Neuronal stem cell (in vitro differentiated cells): ENCODE measurements around the gene CKLF.
A peak's percentile ranks its signal among the peaks of the same experiment; 100 is the strongest.

Experiments used
- DNase-seq: peaks from one replicate; pipeline ENCODE4 v3.0.0-alpha.2; 2013; ENCODE audit warnings: low spot score
- H2AFZ ChIP-seq: one replicate; pipeline ENCODE4 v1.6.1; 2013; ENCODE audit warnings: mild to moderate bottlenecking, low read length, inconsistent platforms
- H2AK5ac ChIP-seq: 2 replicates; pipeline ENCODE4 v1.6.1; 2013; ENCODE audit warnings: low read depth, mild to moderate bottlenecking, inconsistent platforms, low read length, moderate library complexity, mixed read lengths
- H2BK120ac ChIP-seq: 2 replicates; pipeline ENCODE4 v1.6.1; 2013; ENCODE audit warnings: low read depth, mild to moderate bottlenecking, inconsistent platforms, low read length, moderate library complexity, mixed read lengths
- H2BK12ac ChIP-seq: one replicate; pipeline ENCODE4 v1.6.1; 2013; ENCODE audit warnings: low read length, inconsistent platforms
- H2BK15ac ChIP-seq: 2 replicates; pipeline ENCODE4 v1.6.1; 2013; ENCODE audit warnings: mild to moderate bottlenecking, low read length, inconsistent platforms, mixed read lengths
- H2BK5ac ChIP-seq: one replicate; pipeline ENCODE4 v1.6.1; 2013; ENCODE audit warnings: inconsistent platforms, mild to moderate bottlenecking, low read length, moderate library complexity
- H3K14ac ChIP-seq: one replicate; pipeline ENCODE4 v1.6.1; 2013; ENCODE audit warnings: low read length, inconsistent platforms
- H3K18ac ChIP-seq: 2 replicates; pipeline ENCODE4 v1.6.1; 2013; ENCODE audit warnings: low read length, inconsistent platforms
- H3K23ac ChIP-seq: 2 replicates; pipeline ENCODE4 v1.6.1; 2013; ENCODE audit warnings: low read depth, mild to moderate bottlenecking, mixed read lengths, low read length, inconsistent platforms; ENCODE audit not compliant: poor library complexity
- H3K27ac ChIP-seq: replicated peaks from 3 replicates; pipeline ENCODE4 v1.5.1; 2013; ENCODE audit warnings: low read length, inconsistent platforms
- H3K27me3 ChIP-seq, 3 experiments: 2 replicates each; pipeline ENCODE4 v1.6.1; 2013; ENCODE audit warnings: low read length in 3 of 3, mild to moderate bottlenecking in 2 of 3, inconsistent platforms in 1 of 3, low read depth in 1 of 3, mixed read lengths in 1 of 3, moderate library complexity in 1 of 3; ENCODE audit not compliant: control insufficient read depth in 3 of 3, insufficient read depth in 3 of 3
- H3K36me3 ChIP-seq, 2 donors: replicated peaks in 1 of 2; 2 replicates each; pipeline ENCODE4 v1.6.1; 2013; ENCODE audit warnings: low read length in 2 of 2; ENCODE audit not compliant: control insufficient read depth in 2 of 2, insufficient read depth in 2 of 2
- H3K4ac ChIP-seq: 2 replicates; pipeline ENCODE4 v1.6.1; 2013; ENCODE audit warnings: inconsistent platforms, mild to moderate bottlenecking, low read length, moderate library complexity
- H3K4me1 ChIP-seq, 2 donors: 1 replicate in 1 of 2; 2 replicates in 1 of 2; pipeline ENCODE4 v1.6.1; 2013; ENCODE audit warnings: low read length in 2 of 2, low read depth in 1 of 2; ENCODE audit not compliant: control insufficient read depth in 2 of 2, insufficient read depth in 1 of 2
- H3K4me2 ChIP-seq: one replicate; pipeline ENCODE4 v1.6.1; 2013; ENCODE audit warnings: mild to moderate bottlenecking, low read length, inconsistent platforms; ENCODE audit not compliant: insufficient read depth, poor library complexity, severe bottlenecking
- H3K4me3 ChIP-seq, 2 donors: 2 replicates each; pipeline ENCODE4 v1.5.1; 2013; ENCODE audit warnings: low read length in 2 of 2, mild to moderate bottlenecking in 2 of 2, inconsistent platforms in 1 of 2, moderate library complexity in 1 of 2
- H3K79me1 ChIP-seq: one replicate; pipeline ENCODE4 v1.6.1; 2013; ENCODE audit warnings: low read depth, mild to moderate bottlenecking, inconsistent platforms, low read length, moderate library complexity
- H3K9ac ChIP-seq: one replicate; pipeline ENCODE4 v1.6.1; 2013; ENCODE audit warnings: mild to moderate bottlenecking, low read depth, low read length, inconsistent platforms; ENCODE audit not compliant: poor library complexity
- H3K9me3 ChIP-seq, 2 donors: replicated peaks in 1 of 2; 2 replicates each; pipeline versions ENCODE3 to v1.6.1; 2013; ENCODE audit warnings: low read length in 2 of 2, mild to moderate bottlenecking in 2 of 2, inconsistent platforms in 1 of 2, low read depth in 1 of 2, mixed read lengths in 1 of 2, moderate library complexity in 1 of 2; ENCODE audit not compliant: control insufficient read depth in 2 of 2, insufficient read depth in 1 of 2
- H4K8ac ChIP-seq: one replicate; pipeline ENCODE4 v1.6.1; 2013; ENCODE audit warnings: low read depth, mild to moderate bottlenecking, inconsistent platforms, low read length, moderate library complexity
- H4K91ac ChIP-seq: one replicate; pipeline ENCODE4 v1.6.1; 2013; ENCODE audit warnings: low read length, low read depth, mild to moderate bottlenecking, inconsistent platforms; ENCODE audit not compliant: poor library complexity
- WGBS, 2 donors: extraction: QIAGEN DNeasy Blood & Tissue Kit; methylation state at CpG; one replicate each; pipeline ENCODE4 v1.1.7; 2013; ENCODE audit warnings: missing lambda C conversion rate in 2 of 2, mixed read lengths in 1 of 2; ENCODE audit not compliant: insufficient read length in 2 of 2, insufficient replicate concordance in 1 of 2; ENCODE audit errors: extremely low coverage in 2 of 2; 5-methylcytosine and 5-hydroxymethylcytosine counted together

The CKLF gene

DNA sequence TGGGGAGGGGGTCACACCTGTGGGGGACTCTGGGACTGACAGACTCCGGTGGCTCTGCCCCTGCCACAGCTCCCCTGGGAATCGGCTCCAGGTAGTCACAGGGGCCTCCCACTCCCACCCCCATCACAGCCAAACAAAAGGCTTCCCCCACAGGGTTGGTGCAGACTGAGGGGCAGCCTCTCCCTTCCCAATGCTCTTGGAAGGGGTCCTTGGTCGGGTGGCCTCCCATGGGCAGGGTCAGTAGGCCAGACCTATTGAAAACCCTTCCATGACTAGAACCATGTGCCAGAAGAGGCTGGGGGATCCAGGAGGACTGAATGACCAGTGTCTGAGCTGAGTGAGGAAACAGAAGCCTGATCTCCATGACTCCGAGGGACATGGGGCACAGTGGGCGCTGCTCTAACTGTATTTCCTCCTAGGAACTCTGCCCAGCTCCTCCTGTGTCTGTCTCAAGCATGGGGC is 31.1 kb upstream of the CKLF start:
- no peak for DNase-seq
- no peak overlapping the region for H3K4me2 ChIP-seq
- peaks cover 12 to 17% of the 10 kb centered on the region in 2 donors for H3K4me1 ChIP-seq
- H2BK120ac ChIP-seq = no peak overlapping the region
- H3K36me3 ChIP-seq = peaks cover 2 to 16% of the 10 kb centered on the region in 2 donors
- no peak overlapping the region for H3K14ac ChIP-seq
- H2AK5ac ChIP-seq = peak overlapping the region; percentile 40
- WGBS, 2 donors = no CpG with 5 or more reads among the region's 5 CpGs
- no peak overlapping the region for H2AFZ ChIP-seq
- no peak overlapping the region for H2BK15ac ChIP-seq
- H3K79me1 ChIP-seq = no peaks in the 10 kb centered on the region
- peak overlapping the region; percentile 47 for H3K4ac ChIP-seq
- no peak overlapping the region for H3K27ac ChIP-seq
- no peak overlapping the region for H3K18ac ChIP-seq
- peak overlapping the region in 1 of 2 donors; percentile 20 for H3K4me3 ChIP-seq
- H3K23ac ChIP-seq = no peak overlapping the region
- H4K91ac ChIP-seq = no peak overlapping the region
- no peaks in the 10 kb centered on the region for H3K9me3 ChIP-seq
- H4K8ac ChIP-seq = no peak overlapping the region
- no peak overlapping the region for H2BK12ac ChIP-seq
- H3K9ac ChIP-seq = no peak overlapping the region
- H2BK5ac ChIP-seq = no peak overlapping the region
- H3K27me3 ChIP-seq = no peaks in the 10 kb centered on the region

DNA sequence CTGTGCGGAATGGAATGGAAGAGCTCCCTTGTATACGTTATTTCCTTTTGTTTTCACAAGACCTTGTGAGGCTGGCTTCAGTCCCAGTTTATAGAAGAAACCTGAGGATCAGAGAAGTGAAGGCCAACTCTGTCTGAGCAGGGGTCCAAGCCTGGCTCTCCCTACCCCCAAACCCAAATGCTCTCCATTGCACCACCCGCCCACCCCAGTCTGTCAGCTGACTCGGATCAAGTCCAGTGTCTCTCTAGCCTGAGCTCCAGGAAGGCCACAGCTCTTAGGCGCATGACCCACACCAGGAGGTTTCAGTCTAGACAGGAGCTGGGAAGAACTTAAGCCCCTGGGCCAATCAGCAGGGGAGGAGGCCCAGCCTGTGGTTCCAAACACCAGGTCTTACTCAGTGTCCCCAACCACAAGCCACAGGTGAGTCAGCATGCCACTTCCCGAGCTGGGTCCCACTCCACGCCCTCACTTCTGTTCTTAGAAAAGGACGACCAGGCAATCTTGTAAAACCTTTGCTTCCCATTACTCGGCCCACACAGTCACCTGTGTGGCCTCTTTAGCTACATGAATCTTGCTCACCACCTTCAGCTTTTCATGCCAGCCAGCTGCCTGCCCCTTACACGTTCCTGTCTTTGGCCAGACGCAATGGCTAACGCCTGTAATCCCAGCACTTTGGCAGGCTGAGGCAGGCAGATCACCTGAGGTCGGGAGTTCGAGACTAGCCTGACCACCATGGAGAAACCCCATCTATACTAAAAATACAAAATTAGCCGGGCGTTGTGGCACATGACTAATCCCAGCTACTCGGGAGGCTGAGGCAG is 30.2 kb upstream of the CKLF start:
- H3K27ac ChIP-seq = no peak overlapping the region
- whole genome bisulfite sequencing, 2 donors = no CpG with 5 or more reads among the region's 17 CpGs
- H2AFZ ChIP-seq = no peak overlapping the region

DNA sequence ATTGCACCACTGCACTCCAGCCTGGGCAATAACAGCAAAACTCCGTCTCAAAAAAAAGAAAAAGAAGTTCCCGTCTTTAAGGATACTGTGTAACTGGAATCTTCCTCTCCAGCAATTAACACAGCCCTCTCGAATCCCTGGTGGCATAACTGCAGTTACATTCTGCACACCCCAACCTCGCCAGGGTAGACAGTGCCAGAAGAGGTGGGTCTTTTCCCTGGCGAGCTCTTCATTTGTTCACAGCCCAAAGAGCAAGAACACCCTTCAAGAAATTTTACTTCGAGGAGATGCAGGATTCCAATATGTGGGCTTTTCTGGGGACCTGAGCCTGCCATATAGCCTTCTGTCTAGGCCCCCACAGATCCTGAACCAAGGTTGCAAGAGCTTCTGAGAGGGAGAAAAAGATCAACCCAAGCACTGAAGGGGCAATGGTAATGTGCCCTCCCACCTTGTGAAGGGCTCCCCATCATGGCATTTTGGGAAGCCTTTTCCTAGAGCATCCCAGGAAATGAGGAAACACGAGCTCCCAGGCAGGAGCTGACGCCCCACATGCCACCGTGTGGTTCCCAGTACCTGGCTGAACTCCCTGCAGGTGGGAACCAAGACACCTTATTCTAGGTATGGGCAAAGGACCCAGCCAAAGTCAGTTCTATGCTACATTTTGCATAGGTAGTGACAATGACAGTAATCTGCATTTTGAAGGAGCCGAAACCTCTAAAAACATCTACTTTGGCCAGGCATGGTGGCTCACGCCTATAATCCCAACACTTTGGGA is 29.4 kb upstream of the CKLF start:
- Histone ChIP-seq H3K18ac (no peak overlapping the region), H2BK5ac (no peak overlapping the region), H2AK5ac (no peak overlapping the region), H3K4me2 (no peak overlapping the region), H3K9ac (no peak overlapping the region), H3K27ac (no peak overlapping the region), H3K4me1 (peaks cover 0 to under 1% of the 10 kb centered on the region in 2 donors), H4K8ac (no peak overlapping the region), H3K79me1 (no peaks in the 10 kb centered on the region), H3K4me3 (no peak overlapping the region), H2AFZ (no peak overlapping the region), H2BK12ac (no peak overlapping the region), H2BK120ac (no peak overlapping the region), H2BK15ac (no peak overlapping the region), H3K9me3 (no peaks in the 10 kb centered on the region), H3K4ac (no peak overlapping the region), H4K91ac (no peak overlapping the region), H3K14ac (no peak overlapping the region), H3K36me3 (peaks cover 2 to 31% of the 10 kb centered on the region in 2 donors), H3K27me3 (no peaks in the 10 kb centered on the region), H3K23ac (no peak overlapping the region)
- DNase-seq = no peak
- WGBS, 2 donors = no CpG with 5 or more reads among the region's 11 CpGs

More for the DNA sequence above, 30.2 kb upstream of the CKLF start:
- Histone ChIP-seq H4K91ac (no peak overlapping the region), H2BK120ac (no peak overlapping the region), H2BK12ac (no peak overlapping the region), H3K4me1 (peaks cover 5 to 8% of the 10 kb centered on the region in 2 donors), H3K9ac (no peak overlapping the region), H2BK15ac (no peak overlapping the region), H3K4ac (no peak overlapping the region), H4K8ac (no peak overlapping the region), H3K9me3 (no peaks in the 10 kb centered on the region), H3K4me3 (no peak overlapping the region), H3K14ac (no peak overlapping the region), H3K4me2 (no peak overlapping the region), H3K27me3 (no peaks in the 10 kb centered on the region), H2BK5ac (no peak overlapping the region), H3K36me3 (peaks cover 2 to 22% of the 10 kb centered on the region in 2 donors), H2AK5ac (no peak overlapping the region), H3K18ac (no peak overlapping the region), H3K79me1 (no peaks in the 10 kb centered on the region), H3K23ac (no peak overlapping the region)
- no peak for DNase-seq

DNA sequence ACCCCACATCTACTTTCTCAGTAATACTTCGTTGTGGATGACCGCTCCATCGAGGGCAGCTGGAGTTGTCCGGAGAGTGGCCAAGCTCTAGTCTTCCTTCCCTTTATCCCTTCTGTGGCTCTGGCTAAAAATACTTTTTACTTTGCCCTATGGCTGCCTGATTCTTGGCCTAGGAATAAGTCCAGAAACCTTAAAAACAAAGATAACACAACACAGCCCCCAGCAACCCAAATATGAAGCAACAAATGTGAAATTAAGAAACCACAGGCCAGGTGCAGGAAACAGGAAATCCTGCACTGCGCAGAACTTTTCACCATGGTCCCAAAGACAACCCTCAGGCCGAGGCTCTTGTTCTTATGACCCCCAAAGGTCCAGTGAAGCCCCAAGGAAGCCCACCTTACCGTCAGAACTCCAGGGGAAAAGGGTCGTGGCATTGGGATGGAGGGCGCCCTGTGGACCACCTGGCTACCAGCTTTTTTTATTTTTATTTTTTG is 28.5 kb upstream of the CKLF start:
- Histone ChIP-seq H3K4me2 (no peak overlapping the region), H2BK15ac (no peak overlapping the region), H3K4me3 (no peak overlapping the region), H3K9ac (no peak overlapping the region), H2AFZ (no peak overlapping the region), H2BK120ac (no peak overlapping the region), H2BK12ac (no peak overlapping the region), H3K27ac (no peak overlapping the region), H2BK5ac (no peak overlapping the region), H3K27me3 (no peaks in the 10 kb centered on the region), H3K4ac (no peak overlapping the region), H3K18ac (no peak overlapping the region), H3K36me3 (peaks cover 5 to 40% of the 10 kb centered on the region in 2 donors), H3K9me3 (no peaks in the 10 kb centered on the region), H2AK5ac (no peak overlapping the region), H3K14ac (no peak overlapping the region), H3K23ac (no peak overlapping the region), H4K8ac (no peak overlapping the region), H3K79me1 (no peaks in the 10 kb centered on the region), H3K4me1 (no peaks in the 10 kb centered on the region), H4K91ac (no peak overlapping the region)
- DNase-seq = no peak
- no CpG with 5 or more reads among the region's 9 CpGs for WGBS, 2 donors
